Stimulated activated CD8-positive, alpha-beta memory T cell treated with anti-CD3 and anti-CD28 coated beads, Interleukin-4, amount 100 ng/mL, for 1 hour (primary cell): ENCODE data around the gene SEMA3E.

Source experiments
- DNase-seq, 2 donors: peaks; one replicate each; pipeline ENCODE4 v3.0.0-alpha.2; 2020; ENCODE audit warnings: low read depth in 2 of 2, low spot score in 1 of 2

Gene SEMA3E

DNA sequence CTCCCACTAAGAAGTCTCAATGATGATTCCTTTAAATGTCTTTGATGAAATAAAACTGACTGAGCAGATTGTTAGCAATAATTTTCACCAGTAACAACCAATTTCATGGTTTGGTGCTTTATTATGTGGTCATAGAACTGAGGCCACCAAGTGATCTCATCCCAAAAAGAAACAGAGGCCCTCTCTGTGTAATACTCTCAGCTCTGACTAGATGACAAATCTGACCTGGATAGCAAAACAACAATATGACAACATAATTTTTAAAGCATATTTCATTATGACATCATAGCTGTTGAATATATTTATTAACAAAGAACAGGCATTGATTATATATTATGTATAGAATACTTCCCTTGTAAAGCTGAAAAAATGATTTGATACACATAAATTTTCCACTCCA is 5.9 kb downstream of the SEMA3E start:
- no peak for DNase-seq

DNA sequence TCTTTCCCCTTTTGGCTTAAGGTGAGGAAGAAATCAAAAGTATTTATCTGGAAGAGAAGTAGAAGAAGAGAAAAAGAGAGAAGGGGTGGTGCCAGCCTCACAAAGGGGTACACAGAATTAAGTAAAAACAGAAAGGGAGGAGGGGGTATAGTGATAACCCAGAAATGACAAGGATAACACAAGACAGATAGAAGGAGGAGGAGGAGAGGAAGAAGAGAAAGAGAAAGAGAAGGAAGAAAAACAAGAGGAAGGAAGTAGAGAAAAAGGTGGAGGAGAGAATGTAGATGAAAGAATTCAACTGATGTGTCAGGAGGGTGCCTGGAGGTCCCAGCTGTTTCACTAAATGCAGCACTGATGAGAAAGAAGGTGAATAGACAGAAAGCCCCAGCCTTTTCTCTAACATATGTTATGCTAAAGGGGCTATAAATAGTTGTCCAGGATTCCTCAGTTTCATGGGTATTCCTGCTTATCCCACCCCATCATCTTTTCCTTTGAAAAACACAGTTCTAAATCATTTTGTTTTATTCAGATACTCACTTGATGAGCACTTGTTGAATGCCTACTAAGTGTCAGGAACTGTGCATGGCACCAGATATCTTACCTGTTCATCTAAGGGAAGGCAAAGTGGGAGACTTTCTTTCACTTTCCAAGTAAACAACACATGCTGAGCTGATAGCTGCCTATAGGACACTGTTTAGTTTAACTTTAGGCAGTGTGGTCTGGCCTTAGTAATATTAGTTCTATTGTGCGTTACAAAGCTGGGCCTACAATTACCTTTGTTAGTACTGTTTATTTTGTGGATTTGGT is 8.0 kb downstream of the SEMA3E start:
- no peak for DNase-seq

DNA sequence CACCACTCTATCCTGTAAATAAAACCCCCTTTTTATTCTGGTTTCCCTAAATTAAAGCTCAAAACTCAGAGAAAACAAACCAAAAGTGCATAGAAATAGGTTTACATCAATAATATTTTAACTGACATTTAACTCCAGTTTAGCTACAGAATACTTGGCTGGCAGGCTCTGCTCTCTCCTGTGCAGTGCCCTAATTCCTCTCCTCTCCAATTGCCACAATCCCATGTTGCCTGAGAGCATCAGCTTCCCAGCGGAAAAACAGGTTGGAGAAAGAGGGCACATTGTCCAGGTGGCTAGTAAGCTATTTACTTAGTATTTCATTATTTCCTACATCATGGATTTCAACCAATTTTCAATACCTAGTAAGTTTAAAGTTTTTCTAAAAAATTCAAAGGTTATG is 8.7 kb downstream of the SEMA3E start:
- no peak for DNase-seq

DNA sequence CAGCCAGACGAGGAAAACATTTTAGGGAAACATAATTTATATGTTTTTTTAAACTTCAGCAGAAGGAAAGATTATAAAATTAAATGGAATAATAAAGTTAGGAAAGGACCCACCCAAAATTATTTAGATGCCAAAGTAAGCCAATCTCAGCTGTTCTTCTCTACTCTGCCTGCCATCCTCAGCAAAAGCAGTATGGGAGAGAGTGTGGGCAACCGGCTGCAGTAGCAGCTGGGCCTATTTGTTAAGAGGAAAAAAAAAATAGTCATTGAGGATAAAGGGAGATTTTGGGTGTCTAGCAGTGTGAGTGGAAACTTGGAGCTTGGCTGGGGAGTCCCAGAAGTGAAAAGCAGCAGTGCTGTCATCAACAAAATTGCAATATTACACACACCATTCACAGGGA is 15.4 kb downstream of the SEMA3E start:
- no peak for DNase-seq

DNA sequence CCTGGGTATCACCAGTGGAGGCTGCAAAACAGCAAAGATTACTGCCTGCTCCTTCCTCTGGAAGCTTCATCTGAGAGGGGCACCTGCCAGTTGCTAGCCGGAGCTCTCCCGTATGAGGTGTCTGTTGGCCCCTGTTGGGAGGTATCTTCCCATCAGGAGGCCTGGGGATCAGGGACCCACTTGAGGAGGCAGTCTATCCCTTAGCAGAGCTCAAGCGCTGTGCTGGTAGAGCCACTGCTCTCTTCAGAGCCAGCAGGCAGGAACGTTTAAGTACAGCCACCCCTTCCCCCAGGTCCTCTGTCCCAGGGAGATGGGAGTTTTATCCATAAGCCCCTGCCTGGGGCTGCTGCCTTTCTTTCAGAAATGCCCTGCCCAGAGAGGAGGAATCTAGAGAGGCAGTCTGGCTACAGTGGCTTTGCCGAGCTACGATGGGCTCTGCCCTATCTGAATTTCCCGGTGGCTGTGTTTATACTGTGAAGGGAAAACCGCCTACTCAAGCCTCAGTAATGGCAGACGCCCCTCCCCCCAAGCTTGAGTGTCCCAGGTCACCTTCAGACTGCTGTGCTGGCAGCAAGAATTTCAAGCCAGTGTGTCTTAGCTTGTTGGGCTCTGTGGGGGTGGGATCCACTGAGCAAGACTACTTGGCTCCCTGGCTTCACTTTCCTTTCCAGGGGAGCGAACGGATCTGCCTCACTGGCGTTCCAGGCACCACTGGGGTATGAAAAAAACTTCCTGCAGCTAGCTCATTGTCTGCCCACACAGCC is 19.6 kb downstream of the SEMA3E start:
- DNase-seq = no peak

DNA sequence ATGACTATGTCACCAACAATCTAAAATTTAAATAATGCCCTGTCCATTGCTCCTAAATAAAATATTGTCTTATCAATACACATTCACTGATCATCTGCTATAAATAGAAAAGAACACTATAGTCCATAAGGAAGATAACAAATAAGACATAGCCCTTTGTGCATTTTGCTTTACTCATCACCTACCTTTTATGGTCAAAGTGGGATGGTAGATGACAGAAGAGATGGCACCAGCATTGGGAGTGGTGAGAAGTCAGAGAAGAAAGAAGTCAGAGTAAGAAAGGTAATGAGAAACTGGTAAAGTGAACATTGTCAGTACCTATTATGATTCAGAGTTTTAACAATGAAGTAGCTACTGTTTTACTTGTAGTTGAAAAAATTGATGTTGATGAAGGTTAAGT is 31.1 kb downstream of the SEMA3E start:
- DNase-seq = no peak

DNA sequence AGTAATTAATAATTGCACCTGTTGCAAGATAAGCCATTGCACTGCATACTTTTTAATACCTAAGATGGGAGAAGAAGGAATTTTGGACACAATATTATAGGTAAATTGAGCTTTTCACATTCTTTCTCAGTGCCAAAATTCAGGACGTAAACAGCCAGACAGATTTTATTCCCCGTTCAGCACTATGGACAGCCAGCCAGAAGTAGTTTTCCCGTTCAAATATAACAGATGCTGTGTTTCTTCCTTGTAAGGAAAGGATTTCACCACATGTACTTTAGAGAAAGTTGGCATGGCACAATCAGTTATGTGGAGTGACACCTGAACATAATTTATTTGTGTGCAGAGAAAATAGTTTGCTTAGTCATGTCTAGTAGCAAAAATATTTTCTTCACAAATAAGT is 34.8 kb downstream of the SEMA3E start:
- no peak for DNase-seq

DNA sequence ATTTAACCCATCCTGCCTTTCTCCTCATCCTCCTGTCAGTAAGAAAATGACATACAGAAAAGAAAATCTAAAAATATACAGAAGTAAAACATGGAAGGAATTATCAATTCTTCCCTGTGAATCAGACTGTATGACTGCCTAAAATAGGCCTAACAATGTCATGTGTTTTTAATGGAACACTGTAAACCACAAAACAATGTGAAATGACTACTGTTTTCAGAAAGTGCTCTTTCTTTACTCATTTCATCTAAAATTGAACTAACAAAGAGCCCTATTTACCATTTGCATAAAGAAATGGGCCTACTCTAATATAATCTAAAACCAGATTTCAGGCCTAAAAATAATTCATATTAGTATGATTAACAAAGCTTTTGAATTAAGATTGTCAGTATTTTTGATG is 35.7 kb downstream of the SEMA3E start:
- no peak for DNase-seq

DNA sequence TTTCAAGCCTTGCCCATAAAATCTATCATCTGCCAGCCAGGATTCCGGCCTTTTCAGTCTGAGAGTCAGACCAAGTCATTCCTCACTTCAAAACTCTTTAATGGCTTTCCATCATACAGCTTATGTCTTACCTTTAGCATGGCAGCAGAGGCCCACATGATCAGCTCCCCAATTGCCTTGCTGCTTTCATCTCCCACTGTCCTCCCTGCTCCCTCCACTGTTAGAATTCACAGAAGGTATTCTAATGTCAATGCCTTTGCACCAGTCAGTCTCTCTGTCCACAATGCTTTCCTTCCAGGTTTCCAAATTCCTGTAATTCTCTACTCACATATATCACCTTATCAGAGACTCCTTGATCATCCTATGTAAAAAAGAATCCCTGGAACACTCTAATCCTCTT is 37.2 kb downstream of the SEMA3E start:
- DNase-seq = no peak

DNA sequence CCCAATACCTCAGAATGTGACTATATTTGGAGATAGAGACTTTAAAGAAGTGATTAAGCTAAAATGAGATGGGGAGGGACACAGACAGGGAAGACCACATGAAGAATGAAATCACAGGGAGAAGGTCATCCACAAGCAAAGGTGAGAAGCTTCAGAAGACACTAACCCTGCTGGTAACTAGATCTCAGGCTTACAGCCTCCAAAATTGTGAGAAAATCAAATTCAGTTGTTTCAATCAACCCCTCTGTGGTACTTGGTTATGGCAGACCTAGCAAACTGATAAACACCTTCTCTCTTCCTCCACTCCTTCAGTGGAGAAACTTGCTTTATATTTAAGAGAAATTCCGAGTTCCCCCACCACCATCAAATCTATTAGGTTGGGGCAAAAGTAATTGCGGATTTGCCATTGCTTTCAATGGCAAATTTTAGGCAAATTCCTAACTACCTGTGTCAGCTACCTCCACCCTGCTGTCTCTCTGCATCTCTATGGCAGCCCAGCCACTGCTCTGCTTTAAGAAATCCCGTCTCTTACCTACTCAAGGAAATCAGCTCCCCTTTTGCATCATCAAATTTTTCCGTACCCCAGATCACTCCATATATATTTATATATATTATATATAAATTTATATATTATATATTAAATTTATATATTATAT is 38.2 kb downstream of the SEMA3E start:
- DNase-seq = no peak

DNA sequence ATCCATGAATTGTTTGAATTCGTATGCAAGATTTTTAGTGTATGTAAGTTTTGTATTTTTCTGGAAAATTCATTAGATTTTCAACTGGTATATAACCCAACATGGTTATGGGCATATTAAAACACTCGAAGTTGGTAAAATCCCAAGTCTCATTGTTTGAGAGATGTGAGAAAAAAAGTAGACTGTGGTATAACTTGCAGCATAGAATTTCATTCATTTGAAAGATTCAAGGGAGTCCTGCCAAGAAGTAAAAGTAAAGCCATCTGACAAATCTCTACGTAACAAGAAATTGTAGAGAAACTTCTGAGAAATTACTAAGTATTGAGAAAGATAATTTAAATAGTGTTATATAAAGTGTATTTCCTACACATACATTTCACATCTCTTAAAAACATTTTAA is 40.2 kb downstream of the SEMA3E start:
- no peak for DNase-seq

DNA sequence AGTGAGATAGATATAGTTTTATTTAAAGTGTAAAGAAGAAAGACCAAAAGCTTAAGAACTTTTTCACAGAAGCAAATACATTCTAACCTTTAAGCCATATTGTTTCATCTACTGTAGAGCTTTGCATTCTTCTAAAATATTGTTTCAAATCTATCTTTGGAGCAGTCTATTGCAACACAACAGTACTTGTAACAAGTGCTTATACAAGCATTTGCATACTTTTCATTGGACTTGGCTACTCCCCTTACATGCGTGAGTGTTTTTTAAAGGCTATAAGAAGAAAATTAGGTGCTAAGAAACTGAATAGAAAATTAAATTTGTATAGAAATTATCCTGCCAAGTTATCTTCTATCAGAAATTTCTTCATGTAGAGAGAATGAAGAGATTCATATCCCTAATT is 45.3 kb downstream of the SEMA3E start:
- no peak for DNase-seq

DNA sequence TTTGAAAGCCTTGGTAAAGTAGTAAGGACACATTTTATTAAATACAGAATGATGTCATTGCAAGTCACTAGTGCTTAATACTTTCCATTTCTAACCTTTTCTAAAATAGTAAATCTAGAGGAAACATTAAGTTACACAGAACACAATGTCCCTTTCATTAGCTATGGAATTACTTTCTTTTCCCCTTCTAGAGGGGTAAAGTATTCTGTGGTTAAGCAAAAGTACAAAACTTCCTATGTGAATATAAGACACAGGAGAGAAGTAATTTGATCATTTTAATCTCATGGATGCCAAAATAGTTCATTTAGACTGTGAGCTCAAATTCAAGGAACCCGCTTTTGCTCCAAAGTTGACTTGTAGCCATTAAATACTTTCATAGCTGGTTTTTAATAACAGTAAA is 49.8 kb downstream of the SEMA3E start:
- no peak for DNase-seq

DNA sequence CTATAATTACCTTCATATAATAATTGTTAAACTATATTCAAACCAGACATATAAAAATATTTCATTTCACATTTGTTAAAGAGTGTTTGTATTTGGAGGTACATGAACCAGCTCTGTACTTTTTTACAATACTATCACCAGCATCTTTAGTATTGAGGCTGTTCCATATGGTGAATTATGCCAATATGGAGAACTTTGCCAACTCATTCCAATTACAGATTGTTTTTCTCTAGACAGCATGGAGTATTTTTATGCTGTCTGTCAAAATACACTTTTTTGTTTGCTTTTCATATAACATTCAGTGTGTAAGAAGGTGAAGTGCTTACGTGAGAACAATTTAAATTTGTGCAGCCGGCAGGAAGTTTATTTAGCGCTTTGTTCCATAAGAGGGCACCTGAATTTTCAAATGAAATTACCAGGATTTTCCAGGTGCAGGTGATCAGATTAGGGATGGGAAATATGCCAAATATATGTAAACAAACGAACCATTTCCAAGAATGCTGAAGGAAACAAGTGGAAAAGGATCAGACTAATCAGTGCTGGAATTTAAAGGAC is 54.9 kb downstream of the SEMA3E start:
- DNase-seq = no peak

DNA sequence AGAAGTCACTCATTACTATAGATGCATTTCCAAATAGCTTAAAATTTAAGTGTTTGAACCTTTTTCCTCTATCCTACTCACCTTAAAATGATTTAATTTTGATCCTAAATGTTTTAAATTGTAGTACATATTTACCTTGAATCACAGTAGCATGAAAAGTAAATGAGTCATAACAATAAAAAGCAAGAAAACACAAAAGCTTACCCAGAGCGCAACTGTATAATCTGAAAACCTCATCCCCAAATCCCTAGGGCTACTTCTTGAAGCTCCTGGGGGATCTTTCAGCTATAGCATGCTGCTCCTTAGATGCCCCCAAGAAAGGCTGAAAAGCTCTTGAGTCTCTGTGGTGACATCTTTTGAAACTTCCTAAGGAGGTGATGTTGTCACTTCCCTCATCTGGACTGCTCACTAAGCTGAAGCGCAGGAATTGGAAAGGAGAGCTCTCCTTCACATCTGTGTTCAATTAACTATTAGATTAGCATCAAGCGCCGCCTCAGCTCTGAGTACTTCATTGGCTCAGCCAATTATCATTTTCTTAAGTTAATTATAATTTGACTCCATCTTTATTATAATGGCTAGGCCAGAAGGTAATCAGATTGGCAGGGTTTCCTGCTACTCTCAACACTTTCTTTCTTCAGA is 60.2 kb downstream of the SEMA3E start:
- no peak for DNase-seq

DNA sequence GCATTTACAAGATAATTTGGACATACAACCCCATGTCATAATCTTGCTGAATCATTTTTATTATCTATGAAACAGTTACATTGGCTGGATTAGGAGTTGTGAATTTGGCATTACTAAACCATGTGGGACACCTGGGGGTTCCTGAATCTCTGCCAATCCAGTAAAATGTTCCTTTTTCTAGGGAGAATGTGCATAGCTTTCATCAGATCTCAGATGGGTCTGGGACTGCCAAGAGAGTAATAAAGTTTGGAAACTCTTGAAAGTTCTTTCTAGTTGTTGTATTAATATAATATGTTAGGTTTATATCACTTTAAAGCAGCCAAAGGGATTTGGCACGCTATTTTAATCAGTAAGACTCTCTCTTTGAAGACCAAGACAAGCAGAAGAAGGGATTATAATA is 62.7 kb downstream of the SEMA3E start:
- DNase-seq = no peak

DNA sequence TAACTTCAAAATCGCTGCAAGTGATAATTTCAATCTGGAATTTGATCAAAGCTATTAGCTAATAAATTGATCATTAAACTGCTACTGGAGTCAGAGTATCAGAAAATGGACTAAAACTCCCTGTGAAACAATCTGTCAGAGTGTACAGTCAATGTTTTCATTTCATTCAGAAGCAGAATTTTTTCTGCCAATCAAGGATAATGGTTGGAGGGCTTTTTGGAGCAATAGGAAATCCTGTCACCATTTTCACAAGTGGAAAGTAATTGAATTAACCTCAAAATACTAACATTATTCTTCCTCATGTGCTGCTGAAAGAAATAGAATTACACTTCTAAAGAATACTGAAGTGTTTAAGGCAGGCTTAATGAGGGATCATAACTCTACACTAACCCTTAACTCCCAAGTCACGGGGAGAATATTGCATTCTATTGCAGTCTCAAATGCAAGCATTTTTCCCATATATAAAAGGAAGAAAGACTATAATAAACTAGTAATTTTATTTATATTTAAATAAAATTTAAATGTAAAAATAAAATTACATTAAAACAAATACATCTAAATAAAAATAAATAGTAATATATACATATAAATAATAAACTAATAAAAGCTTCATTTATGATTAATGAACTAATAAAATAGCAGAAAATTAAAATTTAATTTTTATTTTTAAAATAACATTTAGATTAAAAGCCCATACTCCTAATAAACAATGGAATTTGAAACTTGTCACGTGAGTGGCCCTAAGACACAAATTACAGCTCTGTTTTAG is 67.1 kb downstream of the SEMA3E start:
- no peak for DNase-seq

DNA sequence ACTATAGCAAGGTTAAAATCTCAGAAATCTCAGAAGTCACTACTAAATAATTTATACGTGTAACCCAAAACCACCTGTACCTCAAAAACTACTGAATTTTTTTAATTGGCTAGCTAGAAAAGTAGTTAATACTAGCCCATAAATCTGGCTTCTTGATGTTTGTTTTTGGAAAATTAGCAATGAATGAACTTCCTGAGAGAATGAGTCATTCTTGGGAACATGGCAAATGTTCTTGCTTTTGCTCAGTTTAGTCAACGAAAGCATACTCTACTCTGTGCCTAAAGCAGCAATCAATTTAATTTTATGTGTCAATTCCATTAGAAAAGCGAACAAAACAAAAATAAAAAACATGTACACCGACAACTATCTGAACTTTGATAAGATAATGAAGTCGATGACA is 69.2 kb downstream of the SEMA3E start:
- no peak for DNase-seq

DNA sequence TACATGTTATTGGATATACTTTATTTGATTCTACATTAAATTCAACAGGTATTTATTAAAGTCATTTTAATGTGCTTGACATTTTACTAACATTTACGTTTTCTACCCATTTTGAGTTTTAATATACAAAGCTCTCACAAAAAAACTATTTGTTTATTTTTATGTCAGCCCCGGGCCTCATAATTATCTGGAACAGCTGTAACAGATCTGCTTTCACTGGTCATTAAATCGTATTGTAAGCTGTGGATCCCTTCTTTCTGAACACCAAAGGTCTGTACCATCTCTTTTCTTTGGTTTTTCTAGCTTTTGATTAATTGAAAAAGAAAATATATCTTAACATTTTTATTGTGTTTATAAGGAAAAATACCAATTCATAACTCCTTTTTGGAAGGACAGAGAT is 73.5 kb downstream of the SEMA3E start:
- DNase-seq = no peak

DNA sequence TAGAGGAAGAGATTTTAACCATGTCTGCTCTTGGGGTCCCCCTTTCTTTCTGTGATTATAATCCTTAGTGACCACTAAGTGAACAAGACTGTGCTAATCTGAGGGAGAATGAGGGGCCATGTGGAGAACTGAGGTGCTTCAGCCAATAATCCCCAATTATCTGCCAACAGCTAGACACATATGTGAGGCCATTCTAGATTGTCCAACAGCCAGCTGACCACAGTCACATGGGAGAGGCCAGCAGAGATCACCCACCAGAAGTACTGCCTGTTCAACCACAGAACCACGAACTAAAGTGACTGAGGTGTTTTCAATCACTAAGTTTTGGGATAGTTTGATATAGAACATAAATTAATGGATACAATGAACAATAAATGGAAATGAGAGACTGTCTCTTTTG is 74.3 kb downstream of the SEMA3E start:
- no peak for DNase-seq

DNA sequence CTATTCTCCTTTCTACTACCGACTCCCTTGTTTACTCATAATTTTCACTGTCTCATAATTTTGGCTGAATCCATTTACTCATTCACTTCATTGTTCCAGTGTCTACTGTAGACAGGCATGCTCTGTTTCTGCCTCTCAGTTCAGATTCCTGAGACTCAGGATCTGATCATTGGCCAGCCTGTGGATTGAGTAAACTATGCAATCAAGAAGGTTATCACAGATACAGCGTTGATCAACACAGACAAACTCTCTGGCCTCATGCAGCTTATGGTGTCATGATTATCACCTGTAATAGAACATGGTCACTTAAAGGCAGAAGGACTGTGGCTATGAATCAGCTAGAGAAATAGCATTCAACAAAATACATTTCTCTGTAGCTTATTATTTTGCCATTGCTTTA is 86.0 kb downstream of the SEMA3E start:
- no peak for DNase-seq
